GM10847 (cell line): ENCODE results near the gene MVK.

Experiments
- POLR2A ChIP-seq: IDR thresholded peaks from 2 replicates; pipeline ENCODE4 v1.6.1; 2011; ENCODE audit not compliant: insufficient read length; ENCODE audit errors: extremely low read depth

The MVK gene

GRCh38 chr12:109637996-109638395, 64.4 kb downstream of the MVK start:
- TF ChIP-seq POLR2A = no peak

DNA sequence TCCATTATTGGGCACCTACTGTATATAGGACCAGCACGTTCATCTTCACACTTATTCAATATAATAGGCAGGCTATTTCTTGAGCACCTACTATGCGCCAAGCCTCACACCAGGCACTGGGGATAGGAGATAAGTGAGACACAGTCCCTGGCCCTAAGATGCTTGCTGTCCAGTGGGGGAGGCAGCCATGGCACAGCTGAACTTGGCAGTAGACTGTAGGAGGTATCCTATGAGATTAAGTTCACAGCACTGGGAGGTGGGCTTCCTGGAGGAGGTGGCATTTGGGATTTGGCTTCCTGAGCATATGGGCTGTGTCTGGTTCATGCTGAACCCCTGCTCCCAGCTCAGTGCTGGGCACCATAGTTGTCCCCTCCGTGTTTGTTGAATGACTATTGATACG, 65.1 kb downstream of the MVK start:
- TF ChIP-seq POLR2A = no peak

- TF ChIP-seq POLR2A = no peak
Observed at GRCh38 chr12:109639151-109639872, 65.7 kb downstream of the MVK start.

- no peak for TF ChIP-seq POLR2A
Observed at GRCh38 chr12:109640961-109641360, 67.4 kb downstream of the MVK start.

DNA sequence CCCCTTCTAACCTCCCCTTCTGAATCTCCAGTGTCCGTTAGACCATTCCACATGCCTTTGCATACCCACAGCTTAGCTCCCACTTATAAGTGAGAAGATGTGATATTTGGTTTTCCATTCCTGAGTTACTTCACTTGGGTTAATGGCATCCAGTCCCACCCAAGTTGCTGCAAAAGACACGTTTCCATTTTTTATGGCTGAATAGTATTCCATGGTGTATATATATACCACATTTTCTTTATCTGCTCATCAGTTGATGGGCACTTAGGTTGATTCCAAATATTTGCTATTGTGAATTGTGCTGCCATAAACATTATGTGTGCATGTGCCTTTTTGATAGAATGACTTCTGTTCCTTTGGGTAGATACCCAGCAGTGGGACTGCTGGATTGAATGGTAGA, 67.8 kb downstream of the MVK start:
- TF ChIP-seq POLR2A = no peak

- no peak for TF ChIP-seq POLR2A
Observed at GRCh38 chr12:109642506-109643132, 69.0 kb downstream of the MVK start.

GRCh38 chr12:109645194-109645593, 71.6 kb downstream of the MVK start:
- TF ChIP-seq POLR2A = no peak

DNA sequence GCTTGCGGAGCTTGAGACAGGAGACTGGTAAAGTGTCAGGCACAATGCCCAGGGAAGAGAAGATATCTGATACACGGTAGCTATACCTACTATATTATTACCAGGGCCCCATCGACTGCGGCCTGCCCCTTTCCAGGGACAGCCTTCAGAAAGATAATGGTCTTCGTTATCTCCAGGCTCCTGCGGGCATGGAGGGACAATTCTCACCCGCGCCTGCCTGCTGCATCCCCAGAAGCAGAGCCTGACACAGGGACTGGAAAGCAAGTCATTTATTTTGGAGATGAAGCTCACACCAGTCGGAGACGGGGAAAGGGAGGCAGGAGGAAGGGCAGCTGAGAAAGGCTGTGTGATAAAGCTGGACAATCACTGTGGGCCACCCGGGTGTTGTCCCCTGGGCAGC, 72.1 kb downstream of the MVK start:
- TF ChIP-seq POLR2A = no peak
